HG03159 (cell line): ENCODE data around the gene CDCA7.
A peak's percentile ranks its signal among the peaks of the same experiment; 100 is the strongest.
"Not testable (repeated sequence)": the region's sequence is repeated elsewhere in the genome, so short reads cannot be mapped to it uniquely, and the experiment has no call there.

Source experiments
- ATAC-seq: cut with Tn5 transposase; IDR thresholded peaks from one replicate; pipeline ENCODE4 v1.9.1; 2021; ENCODE audit warnings: mild to moderate bottlenecking, moderate library complexity; ENCODE audit not compliant: unreplicated experiment

Gene CDCA7

GRCh38 chr2:173354582-173355131 is at the start of gene CDCA7:
Gene CDCA7, plus strand, starts transcription at chr2:173354872. Its CDS starts 92 bp downstream, at chr2:173354964.
- peak; percentile 54 for ATAC-seq

- no peak for ATAC-seq
These were observed 49.4 kb upstream of the CDCA7 start for GRCh38 chr2:173305303-173305702.

GRCh38 chr2:173307293-173307692 is 47.4 kb upstream of the CDCA7 start:
- no peak for ATAC-seq

- ATAC-seq = not testable (repeated sequence)
These were observed 45.3 kb upstream of the CDCA7 start for GRCh38 chr2:173309370-173309769.

GRCh38 chr2:173311844-173312606 is 42.6 kb upstream of the CDCA7 start:
- no peak for ATAC-seq

GRCh38 chr2:173323371-173323770 is 31.3 kb upstream of the CDCA7 start:
- ATAC-seq = no peak

GRCh38 chr2:173326806-173327205 is 27.9 kb upstream of the CDCA7 start:
- ATAC-seq = no peak

- no peak for ATAC-seq
These were observed 27.3 kb upstream of the CDCA7 start for GRCh38 chr2:173327421-173327820.

GRCh38 chr2:173333003-173333402 is 21.7 kb upstream of the CDCA7 start:
- not testable (repeated sequence) for ATAC-seq

GRCh38 chr2:173339807-173340206 is 14.9 kb upstream of the CDCA7 start:
- ATAC-seq = no peak

- no peak for ATAC-seq
These were observed 10.8 kb upstream of the CDCA7 start for GRCh38 chr2:173343921-173344320.

- ATAC-seq = no peak
These were observed 8.6 kb upstream of the CDCA7 start for GRCh38 chr2:173346035-173346434.

- ATAC-seq = no peak
These were observed 7.1 kb upstream of the CDCA7 start for GRCh38 chr2:173347305-173348168.

- no peak for ATAC-seq
These were observed 5.4 kb upstream of the CDCA7 start for GRCh38 chr2:173349287-173349686.

GRCh38 chr2:173350383-173350782 is 4.3 kb upstream of the CDCA7 start:
- no peak for ATAC-seq

GRCh38 chr2:173351879-173352278 is 2.8 kb upstream of the CDCA7 start:
- no peak for ATAC-seq

GRCh38 chr2:173353556-173353955 is 1.1 kb upstream of the CDCA7 start:
- no peak for ATAC-seq

- ATAC-seq = peak; percentile 63
These were observed 545 bp upstream of the CDCA7 start for GRCh38 chr2:173354073-173354581.

- peak; percentile 43 for ATAC-seq
These were observed 627 bp downstream of the CDCA7 start for GRCh38 chr2:173355132-173355865.

GRCh38 chr2:173355866-173356508 is 1.3 kb downstream of the CDCA7 start:
- ATAC-seq = no peak
